GM19397 (cell line): ENCODE data around the gene TFB1M.
"Not testable (repeated sequence)": the region's sequence is repeated elsewhere in the genome, so short reads cannot be mapped to it uniquely, and the experiment has no call there.

Experiments used
- ATAC-seq: cut with Tn5 transposase; IDR thresholded peaks from one replicate; pipeline ENCODE4 v1.9.1; 2021; ENCODE audit warnings: mild to moderate bottlenecking, moderate library complexity; ENCODE audit not compliant: unreplicated experiment

Gene TFB1M

DNA sequence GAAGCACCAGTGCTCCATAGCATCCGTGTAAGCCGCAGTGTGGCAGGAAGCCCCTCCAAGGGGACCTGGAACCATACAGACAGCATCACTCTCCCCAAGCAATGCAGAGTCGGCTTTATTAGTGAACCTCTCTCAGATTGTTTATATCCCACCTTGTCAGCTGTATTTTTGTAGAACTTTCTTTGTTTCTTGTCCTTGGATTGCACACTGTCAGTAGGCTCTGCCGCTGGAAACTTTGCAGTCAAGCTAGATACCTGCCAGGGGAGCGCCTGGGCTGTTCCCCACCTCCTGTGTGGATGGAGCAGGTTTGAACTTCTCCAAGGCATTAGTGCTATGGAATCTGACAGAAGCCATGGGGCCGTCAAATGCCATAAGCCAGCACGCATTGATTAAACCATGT is 69.1 kb downstream of the TFB1M start:
- no peak for ATAC-seq

DNA sequence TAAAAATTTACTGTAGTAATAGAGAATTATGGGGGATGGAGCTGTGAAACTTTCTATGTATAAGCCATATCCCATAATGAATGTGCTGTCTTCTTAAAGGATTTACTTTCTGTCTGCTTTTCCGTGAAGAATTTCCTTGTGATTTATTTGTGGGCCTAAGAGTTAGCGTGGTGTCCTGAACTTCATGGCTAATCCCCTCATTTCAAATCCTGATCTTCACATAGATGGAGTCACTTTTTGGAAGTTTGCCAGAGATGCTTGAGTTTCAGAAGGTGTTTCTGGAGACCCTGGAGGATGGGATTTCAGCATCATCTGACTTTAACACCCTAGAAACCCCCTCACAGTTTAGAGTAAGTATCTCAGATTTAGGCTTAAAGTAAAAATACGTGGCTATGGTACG is 69.8 kb downstream of the TFB1M start:
- no peak for ATAC-seq

DNA sequence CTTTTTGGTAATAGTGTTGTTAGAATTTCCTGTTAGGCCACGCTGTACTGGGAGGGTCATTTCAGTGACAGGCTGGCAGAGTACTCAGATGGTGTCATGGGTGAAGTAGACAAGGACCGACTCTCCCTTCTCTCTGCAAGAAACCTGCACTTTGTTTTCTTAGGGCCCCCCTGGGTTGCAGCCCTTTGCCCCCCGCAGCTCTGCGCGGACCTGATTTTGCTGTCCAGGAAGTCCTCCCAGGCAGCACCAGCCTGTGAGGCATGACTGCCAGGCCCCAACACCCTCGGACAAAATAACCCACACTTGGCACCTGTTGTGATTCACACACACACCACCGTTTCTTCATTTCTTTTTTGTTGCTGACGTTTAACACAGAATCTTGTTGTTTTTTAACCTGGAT is 72.3 kb downstream of the TFB1M start:
- no peak for ATAC-seq

DNA sequence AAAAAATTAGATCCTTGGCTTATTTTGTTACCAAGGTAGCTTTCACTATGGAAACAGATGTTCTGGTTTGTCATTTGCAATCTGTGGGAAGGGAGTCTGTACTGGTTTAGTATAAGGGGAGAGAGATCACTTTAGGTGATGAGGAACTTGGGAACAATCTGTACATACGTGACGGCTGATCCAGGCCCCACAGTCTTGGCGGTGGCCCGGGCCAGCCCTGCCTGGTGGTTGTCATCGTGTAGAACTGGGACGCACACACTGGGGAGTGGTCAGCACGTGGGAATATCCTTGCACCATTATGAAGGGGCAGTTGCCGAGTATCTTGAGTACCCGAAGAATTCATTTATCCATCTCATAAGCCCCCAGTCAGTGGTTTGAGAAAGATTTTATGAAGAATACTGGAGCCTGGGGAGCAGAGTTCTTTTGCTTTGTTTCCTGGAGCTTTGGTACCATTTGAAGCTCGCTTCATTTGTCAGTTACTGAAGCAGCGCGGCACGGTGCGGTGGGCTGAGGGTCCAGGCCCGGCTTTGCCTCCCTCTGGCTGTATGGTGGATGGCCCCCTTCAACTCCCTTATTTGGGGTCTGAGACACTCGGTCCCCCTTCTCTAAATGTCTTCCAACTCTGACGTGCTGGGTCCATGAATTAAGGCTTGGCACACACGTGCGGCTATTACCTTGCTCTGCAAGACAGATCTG is 73.2 kb downstream of the TFB1M start:
- no peak for ATAC-seq

DNA sequence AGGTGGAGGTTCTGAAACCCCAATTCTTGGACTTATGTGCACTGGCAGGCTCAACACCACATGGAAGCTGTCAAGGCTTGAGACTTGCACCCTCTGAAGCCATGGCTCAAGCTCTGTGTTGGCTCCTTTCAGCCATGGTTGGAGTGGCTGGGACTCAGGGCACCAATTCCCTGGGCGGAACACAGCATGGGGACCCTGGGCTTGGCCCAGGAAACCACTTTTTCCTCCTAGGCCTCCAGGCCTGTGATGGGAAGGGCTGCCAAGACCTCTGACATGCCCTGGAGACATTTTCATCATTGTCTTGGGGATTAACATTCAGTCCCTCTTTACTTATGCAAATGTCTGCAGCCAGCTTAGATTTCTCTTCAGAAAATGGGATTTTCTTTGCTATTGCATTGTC is 76.7 kb downstream of the TFB1M start:
- ATAC-seq: no peak

DNA sequence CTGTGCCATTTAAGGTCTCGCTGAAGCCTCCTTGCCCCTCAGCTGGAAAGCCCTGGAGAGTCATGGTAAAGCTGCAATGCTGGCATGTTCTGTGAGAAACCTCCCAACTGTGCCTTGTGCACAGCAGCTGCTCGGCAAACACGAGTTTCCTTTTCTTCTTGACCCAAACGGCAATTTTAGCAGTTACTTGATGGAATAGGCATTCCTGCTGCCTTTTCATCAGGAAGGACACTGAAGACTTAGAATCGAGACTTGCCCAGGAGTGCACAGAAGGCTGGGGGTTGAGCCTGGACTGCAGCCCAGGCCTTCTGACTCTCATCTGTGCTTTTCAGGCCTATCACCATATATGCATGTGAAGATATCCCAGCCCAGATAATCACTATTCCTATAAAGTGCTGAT is 79.2 kb downstream of the TFB1M start:
- no peak for ATAC-seq

DNA sequence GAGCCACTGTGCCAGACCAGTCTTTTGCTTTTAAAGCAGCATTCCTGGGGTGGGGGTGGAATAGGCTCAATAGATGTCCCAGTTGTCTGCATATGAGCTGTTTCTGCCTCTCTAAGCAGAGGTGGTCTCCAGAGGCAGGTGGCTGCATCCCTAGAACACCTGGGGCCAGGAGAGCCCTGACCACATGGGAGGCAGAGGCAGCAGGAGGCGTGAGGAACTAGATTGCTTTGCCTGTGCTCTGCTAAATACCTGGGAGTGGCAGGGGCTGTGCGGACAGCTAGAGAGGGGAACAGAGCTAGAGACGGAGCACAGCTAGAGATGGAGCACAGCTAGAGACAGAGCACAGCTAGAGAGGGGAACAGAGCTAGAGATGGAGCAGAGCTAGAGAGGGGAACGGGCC is 79.6 kb downstream of the TFB1M start:
- ATAC-seq: no peak

DNA sequence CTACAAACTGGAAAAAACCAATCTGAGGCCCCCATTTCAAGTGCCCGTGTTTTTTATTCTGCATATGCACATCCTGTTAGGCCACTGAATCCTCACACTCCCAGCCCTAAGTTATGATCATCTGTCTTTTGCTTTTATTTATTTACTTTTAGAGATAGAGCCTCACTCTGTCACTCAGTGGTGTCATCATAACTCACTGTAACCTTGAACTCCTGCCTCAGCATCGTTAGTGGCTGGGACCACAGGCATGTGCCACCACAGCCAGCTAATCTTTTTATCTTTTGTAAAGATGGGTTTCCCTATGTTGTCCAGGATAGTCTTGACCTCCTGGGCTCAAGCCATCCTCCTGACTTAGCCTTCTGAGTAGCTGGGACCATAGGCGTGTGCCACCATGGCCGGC is 80.1 kb downstream of the TFB1M start:
- ATAC-seq: no peak

DNA sequence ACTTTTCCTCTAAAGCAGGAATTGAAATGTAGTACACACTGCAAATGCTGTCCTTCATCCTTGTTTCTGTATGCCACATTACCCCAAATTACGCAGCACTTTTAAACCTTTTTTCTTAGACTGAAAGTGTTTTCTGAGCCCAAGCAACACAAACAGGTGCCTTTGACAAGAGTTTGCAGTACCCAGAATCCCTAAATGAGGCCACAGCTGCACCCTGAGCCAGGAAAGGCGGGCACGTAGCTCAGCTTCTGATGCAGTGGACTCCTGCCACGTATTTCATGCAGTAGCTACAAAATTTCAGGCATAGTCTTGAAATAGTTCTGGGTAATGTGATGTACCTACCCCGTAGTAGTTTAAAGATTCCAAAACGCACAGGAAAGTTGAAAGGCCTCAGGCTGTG is 81.4 kb downstream of the TFB1M start:
- ATAC-seq: no peak

DNA sequence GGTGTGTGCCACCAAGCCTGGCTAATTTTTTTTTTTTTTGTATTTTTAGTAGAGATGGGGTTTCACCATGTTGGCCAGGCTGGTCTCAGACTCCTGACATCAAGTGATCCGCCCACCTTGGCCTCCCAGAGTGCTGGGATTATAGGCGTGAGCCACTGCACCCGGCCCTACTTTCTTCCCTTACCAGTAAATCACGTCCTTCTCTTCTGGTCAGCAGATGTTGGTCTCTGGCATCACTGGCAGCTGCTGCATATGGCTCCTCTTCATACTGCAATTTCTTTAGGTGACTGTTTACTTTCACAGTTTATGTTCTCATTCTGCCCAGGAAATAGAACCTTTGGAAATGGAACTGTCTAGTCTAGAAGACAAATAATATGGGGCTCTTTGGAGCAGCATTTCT is 83.3 kb downstream of the TFB1M start:
- ATAC-seq: not testable (repeated sequence)

DNA sequence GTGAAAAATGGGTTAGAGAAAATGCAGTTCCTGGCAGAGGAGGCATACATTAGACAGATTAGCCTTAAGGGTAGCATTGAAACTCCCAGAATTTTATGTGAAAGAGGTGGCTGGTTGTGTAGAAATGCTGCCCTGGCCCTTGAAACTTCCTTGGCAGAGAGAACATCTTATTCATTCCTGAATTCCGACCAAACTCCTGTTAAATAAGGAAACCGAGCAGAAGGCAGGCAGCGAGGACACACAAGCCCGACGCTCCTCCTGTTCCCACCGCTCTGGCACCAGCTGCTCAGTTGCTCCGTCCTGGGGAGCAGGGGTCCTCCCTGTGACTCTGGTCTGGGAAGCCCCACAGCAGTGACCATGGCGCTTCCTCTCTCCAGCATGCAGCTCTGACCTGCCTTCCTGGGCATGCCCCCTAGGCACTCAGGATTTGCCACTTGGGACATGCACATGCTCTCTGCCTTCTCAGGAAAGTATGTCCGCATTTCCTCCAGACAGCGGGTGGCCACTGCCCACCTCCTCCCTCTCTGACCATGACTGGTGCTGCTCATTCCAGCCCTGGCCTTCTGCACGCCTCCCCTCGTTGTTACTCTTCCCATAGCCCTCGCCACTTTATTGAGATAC is 85.6 kb downstream of the TFB1M start:
- ATAC-seq: no peak

DNA sequence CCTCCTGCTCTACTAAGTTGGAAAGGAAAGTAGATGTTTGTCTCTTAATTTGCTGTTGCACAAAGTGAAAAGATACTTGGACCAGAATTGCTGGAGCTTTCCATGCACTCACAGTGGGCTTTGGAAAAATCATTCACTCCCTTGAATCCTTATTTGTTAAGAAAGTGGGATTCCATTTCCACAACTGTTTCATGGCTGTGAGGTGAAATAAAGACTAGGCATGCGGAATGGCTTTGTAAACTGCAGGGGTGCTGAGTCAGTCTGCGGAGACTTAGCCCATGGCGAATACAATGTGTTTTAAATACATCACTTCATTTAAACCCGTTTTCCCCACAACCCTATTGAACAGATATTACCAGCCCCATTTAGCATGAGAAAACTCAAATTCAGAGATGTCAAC is 87.2 kb downstream of the TFB1M start:
- ATAC-seq: no peak

DNA sequence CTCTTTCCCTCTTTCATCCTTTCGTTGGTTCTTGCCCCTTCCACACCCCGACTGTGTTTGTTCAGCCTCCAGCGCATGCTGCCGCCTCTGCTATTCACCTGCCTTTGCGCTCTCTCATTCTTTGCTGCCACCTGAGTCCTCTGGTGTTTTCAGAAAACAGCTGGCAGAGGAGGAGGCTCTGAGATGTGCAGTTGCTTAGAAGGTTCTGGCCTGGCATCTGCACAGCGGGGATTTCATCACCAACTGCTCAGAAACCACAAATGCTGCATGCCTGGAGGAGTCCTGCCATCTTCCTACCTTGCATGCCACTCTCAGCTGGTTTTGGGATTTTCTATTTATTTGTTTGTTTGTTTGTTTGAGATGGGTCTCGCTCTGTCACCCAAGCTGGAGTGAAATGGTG is 89.7 kb downstream of the TFB1M start:
- no peak for ATAC-seq

DNA sequence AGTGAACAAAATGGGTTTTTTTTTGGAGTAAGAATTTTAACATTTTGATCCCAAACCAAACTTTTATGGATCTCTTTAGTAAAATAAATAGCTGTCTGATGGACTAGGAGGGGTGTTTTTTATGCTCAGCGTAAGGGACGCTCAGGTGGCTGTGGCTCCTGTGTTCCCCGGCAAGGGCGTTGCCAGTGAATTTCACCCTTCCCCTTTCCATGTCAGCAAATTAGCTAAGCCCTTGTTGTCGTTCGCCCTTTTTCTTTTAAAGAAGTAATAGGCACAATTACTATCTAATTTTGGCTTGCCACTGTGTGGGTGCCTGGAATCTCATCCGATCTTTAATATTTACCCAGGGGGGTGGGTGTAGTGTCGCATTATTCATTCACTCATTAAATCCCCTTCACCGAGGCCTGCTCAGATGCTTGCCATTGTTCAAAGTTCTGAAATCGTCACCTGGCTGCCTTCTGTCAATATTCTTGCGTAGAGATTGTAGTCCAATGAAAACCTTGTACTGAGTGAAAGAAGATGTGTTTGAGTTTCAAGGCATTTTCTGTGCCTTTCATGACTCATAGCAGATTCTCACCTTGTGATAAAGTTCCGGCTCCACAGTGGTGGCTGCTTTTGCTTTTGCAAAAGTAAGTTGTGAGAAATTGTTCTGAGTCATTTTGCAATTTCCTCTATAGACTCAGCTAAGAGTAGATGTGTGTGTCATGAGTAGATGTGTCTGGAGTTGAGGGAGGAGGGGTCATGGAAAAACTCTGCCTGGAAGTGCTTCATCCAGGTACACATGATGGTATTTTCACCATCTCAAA is 90.4 kb downstream of the TFB1M start:
- ATAC-seq: peak; percentile 86

DNA sequence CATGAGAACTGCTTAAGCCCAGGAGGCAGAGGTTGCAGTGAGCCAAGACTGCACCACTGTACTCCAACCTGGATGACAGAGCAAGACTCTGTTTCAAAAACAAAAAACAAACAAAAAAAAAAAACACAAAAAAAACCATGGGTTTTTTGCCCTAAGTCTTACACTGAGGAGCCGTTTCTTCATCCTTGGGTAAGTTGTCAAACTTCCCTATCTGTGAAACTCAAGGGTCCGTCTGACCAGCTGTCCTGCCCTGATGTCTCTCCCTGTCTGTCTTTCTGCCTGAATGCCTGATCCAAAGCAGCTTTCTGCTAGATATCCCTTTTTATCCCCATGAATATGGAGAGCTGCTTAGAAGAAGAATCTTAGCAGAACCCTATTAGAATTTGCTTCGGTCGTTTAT is 91.8 kb downstream of the TFB1M start:
- no peak for ATAC-seq

DNA sequence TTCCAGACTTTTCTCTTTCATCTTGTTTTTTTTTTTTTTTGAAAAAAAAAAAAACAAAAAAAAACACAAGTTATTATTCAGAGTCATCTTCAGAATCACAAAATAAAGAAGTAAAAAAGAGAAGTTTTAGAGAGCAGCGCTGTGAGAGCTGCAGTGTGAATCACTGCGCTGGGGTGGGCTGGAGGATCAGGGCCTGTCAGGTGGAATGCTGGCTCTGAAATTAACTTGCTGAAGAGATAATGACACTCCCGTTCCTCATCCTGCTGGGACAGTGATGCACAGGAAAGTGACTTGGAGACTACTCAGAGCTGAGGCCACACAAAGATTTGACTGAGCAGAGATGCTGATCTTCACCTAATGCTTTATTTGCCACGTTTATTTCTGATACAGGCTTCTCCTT is 93.2 kb downstream of the TFB1M start:
- ATAC-seq: no peak

DNA sequence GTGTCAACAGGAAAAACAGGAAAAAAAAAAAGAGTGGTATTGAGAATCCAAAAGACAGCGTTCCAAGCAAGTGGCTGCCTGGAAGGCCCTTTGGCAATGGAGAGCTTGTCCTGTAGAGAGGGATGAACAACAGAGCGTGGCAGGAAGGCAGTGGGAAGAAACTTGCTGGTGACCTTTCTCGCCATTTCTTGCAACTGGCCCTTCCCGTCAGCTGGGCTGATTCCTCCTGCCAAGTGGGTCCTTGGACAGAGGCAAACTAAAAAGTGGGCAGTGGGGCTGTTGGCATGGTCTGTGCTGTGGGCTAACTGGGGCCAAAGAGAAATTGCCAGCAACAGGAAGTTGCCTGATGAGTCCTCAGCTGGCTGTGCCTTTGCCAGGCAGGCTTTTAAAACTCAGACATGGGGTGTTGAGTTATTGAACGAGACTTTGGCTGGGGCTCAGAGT is 94.4 kb downstream of the TFB1M start:
- ATAC-seq: no peak

DNA sequence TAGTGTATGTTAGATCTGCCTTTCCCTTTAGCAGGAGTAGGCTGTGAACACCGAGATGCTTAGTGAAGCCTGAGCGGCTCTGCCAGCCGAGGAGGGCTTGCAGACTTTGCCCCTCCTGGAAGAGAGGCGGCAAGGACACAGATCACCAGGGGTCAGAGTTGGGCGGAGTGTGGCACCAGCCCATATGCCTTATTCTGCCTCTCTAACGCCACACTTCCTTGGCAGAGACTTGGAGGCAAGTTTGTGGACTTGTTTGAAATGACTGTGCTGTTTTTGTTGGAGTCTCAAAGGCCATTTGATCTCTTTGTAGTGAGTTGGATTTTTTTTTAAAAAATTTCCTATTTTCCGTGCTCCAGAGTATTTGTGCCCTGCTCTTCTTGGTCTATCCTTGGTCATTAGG is 95.0 kb downstream of the TFB1M start:
- ATAC-seq: no peak

DNA sequence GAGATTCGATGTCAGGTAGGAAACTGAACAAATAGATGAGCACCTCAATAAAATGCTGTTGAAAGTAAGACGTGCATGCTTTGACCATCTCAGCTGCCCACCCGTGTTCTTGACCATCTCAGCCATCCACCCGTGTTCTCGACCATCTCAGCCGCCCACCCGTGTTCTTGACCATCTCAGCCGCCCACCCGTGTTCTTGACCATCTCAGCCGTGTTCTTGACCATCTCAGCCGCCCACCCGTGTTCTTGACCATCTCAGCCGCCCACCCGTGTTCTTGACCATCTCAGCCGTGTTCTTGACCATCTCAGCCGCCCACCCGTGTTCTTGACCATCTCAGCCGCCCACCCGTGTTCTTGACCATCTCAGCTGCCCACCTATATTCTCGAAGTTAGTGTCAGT is 95.6 kb downstream of the TFB1M start:
- ATAC-seq: not testable (repeated sequence)

DNA sequence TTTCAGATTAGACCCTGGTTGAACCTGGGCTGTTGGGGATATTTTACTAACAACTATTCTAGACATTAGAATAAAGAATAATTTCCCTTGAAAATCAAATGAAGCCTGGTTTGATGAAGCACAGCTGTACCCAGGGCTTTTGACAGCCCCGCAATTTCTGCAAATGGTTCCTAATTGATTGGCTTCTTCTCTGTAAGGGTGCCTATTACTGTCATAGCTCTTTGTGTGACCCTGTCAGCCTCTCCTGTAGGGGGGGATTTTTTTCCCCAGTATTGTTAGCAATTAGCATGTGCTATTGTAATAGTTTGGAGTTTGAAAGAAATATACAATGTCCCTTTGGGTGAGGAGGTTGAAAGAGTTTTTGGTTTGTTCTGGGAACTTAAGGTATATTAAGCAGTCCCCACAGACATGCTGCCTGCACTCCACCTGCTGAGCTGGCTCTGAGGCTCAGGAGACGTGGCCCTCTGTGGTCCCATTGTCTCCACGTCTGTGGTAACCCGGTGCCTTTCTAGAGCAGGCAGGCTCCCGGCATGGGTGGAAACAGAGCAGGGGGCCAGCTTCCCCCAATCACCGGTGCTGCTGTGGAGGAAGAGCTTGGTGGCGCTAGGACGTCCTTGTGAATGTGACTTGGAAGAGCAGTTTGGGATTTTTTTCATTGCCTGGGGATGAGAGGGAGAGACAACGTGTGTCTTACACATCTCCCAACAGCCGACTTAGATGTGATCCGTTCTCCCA is 97.8 kb downstream of the TFB1M start:
- ATAC-seq: no peak

DNA sequence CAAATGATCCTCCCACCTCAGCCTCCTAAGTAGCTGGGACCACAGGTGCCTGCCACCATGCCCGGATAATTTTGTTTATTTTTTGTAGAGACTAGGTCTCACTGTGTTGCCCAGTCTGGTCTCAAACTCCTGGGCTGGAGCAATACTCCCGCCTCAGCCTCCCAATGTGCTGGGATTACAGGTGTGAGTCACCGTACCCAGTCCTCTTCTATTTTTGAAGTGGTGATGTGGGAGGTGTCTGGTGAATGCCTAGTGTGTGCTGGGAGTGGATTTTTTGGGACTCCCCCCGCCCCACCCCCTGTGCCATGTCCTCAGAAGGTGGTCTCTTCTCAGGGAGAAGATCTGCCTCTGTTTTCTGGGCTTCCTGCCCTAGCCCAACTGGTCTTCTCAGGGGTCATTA is 98.4 kb downstream of the TFB1M start:
- no peak for ATAC-seq
